Measurements from ENCODE around the gene PCDHA10.
"Not testable (repeated sequence)": the region's sequence is repeated elsewhere in the genome, so short reads cannot be mapped to it uniquely, and the experiment has no call there.

PCDHA10 gene

DNA sequence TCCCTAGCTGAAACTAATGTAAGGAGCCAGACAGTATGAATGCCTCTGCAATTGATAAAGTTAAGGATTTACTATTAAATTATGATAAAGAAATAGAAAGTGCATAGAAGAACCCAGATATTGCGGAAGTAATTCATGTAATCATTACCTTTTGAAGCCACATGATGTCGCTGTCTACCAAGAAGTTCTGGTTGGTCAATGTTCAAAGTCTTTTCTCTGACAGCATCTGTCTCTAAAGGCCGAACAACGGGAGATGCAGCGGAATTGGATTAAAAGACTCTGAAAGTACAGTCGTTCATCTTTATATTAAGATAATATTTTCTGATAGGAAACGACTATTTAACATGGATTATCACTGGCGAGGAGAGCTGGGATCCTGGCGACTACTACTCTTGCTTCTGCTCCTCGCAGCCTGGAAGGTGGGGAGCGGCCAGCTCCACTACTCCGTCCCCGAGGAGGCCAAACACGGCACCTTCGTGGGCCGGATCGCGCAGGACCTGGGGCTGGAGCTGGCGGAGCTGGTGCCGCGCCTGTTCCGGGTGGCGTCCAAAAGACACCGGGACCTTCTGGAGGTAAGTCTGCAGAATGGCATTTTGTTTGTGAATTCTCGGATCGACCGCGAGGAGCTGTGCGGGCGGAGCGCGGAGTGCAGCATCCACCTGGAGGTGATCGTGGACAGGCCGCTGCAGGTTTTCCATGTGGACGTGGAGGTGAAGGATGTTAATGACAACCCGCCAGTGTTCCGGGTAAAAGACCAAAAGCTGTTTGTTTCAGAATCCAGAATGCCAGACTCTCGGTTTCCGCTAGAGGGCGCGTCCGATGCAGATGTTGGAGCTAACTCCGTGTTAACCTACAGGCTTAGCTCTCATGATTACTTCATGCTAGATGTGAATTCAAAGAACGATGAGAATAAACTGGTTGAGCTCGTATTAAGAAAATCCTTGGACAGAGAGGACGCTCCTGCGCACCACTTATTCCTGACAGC is 14.4 kb upstream of the PCDHA10 start, which contains the start of gene PCDHA8:
PCDHA8 (plus strand) TSS at position 210 of the 985 bp plus-strand sequence; CDS start at position 345, 135 bp downstream.
- Histone ChIP-seq H3K4me3 (ENCODE audit: low read length, poor library complexity, severe bottlenecking) (no peak within 1 kb of the TSS), H3K9me2 (replicated peaks; ENCODE audit: low read depth, low read length) (no peaks in the 10 kb centered on the region), H3K36me3 (ENCODE audit: insufficient read depth, low read length) (no peaks in the 10 kb centered on the region), H3K9ac (ENCODE audit: low read depth, low read length, poor library complexity, severe bottlenecking) (no peak within 1 kb of the TSS), H2AFZ (ENCODE audit: low read length) (no peak within 1 kb of the TSS), H3K27me3 (ENCODE audit: insufficient read depth, low read length, poor library complexity, severe bottlenecking) (no peaks in the 10 kb centered on the region), H3K4me1 (ENCODE audit: insufficient read depth, low read length, poor library complexity, severe bottlenecking) (no peaks in the 10 kb centered on the region), H3K79me2 (ENCODE audit: insufficient read depth, low read length) (no peaks in the 10 kb centered on the region), H3K4me2 (ENCODE audit: low read depth, low read length, poor library complexity, severe bottlenecking) (no peak within 1 kb of the TSS), H3K9me3 (ENCODE audit: insufficient read depth, low read depth, low read length) (no peaks in the 10 kb centered on the region), H4K20me1 (ENCODE audit: insufficient read depth, low read length, poor library complexity, severe bottlenecking) (no peaks in the 10 kb centered on the region), H3F3A (ENCODE audit: low read depth) (no peaks in the 10 kb centered on the region)
- no peak for TF ChIP-seq EZH2phosphoT487 (IDR thresholded peaks at IDR 0.05; ENCODE audit: borderline replicate concordance)
- TF ChIP-seq CTCF (conservative IDR thresholded peaks at IDR 0.05; ENCODE audit: low read length) = peak; percentile 60

GRCh38 chr5:140842798-140843733 is 12.6 kb upstream of the PCDHA10 start:
- Histone ChIP-seq H3K27me3 (ENCODE audit: insufficient read depth, low read length, poor library complexity, severe bottlenecking) (no peaks in the 10 kb centered on the region), H3K4me2 (ENCODE audit: low read depth, low read length, poor library complexity, severe bottlenecking) (no peak overlapping the region), H3K4me1 (ENCODE audit: insufficient read depth, low read length, poor library complexity, severe bottlenecking) (no peaks in the 10 kb centered on the region), H3F3A (ENCODE audit: low read depth) (no peaks in the 10 kb centered on the region), H2AFZ (ENCODE audit: low read length) (no peak overlapping the region), H3K9me3 (ENCODE audit: insufficient read depth, low read depth, low read length) (no peaks in the 10 kb centered on the region), H3K79me2 (ENCODE audit: insufficient read depth, low read length) (no peaks in the 10 kb centered on the region), H3K36me3 (ENCODE audit: insufficient read depth, low read length) (no peaks in the 10 kb centered on the region), H3K9ac (ENCODE audit: low read depth, low read length, poor library complexity, severe bottlenecking) (no peak overlapping the region), H3K4me3 (ENCODE audit: low read length, poor library complexity, severe bottlenecking) (no peak overlapping the region), H4K20me1 (ENCODE audit: insufficient read depth, low read length, poor library complexity, severe bottlenecking) (no peaks in the 10 kb centered on the region), H3K9me2 (replicated peaks; ENCODE audit: low read depth, low read length) (no peaks in the 10 kb centered on the region)
- no peak for TF ChIP-seq CTCF (conservative IDR thresholded peaks at IDR 0.05; ENCODE audit: low read length)

DNA sequence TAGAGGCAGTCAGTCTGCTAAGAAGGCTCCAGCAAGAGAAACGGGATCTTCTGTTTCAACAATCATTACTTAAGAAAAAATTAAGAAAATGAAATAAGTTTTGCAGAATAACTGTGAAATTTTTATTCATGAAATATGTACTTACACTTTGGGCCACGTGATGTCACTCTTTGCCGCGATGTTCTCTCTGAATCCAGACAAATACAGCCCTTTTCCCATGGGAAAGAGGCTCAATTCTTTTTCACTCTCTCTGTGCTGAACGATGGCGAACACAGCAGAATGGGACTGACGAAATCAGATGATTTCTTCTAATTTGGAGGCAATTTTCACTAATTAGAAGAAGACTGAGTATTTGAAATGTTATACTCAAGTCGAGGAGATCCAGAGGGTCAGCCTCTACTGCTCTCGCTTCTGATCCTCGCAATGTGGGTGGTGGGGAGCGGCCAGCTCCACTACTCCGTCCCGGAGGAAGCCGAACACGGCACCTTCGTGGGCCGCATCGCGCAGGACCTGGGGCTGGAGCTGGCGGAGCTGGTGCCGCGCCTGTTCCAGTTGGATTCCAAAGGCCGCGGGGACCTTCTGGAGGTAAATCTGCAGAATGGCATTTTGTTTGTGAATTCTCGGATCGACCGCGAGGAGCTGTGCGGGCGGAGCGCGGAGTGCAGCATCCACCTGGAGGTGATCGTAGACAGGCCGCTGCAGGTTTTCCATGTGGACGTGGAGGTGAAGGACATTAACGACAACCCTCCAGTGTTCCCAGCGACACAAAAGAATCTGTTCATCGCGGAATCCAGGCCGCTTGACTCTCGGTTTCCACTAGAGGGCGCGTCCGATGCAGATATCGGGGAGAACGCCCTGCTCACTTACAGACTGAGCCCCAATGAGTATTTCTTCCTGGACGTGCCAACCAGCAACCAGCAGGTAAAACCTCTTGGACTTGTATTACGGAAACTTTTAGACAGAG is 7.3 kb upstream of the PCDHA10 start, which contains the start of gene PCDHA9:
PCDHA9 (plus strand) TSS at position 244 of the 964 bp plus-strand sequence; CDS start at position 358, 114 bp downstream.
- H4K20me1 ChIP-seq (ENCODE audit: insufficient read depth, low read length, poor library complexity, severe bottlenecking); H3K4me3 ChIP-seq (ENCODE audit: low read length, poor library complexity, severe bottlenecking); H3K36me3 ChIP-seq (ENCODE audit: insufficient read depth, low read length); H3K4me1 ChIP-seq (ENCODE audit: insufficient read depth, low read length, poor library complexity, severe bottlenecking); H3K4me2 ChIP-seq (ENCODE audit: low read depth, low read length, poor library complexity, severe bottlenecking); H3K79me2 ChIP-seq (ENCODE audit: insufficient read depth, low read length); H3K9ac ChIP-seq (ENCODE audit: low read depth, low read length, poor library complexity, severe bottlenecking); H3F3A ChIP-seq (ENCODE audit: low read depth); H3K9me2 ChIP-seq (replicated peaks; ENCODE audit: low read depth, low read length); H3K9me3 ChIP-seq (ENCODE audit: insufficient read depth, low read depth, low read length); H3K27me3 ChIP-seq (ENCODE audit: insufficient read depth, low read length, poor library complexity, severe bottlenecking); H2AFZ ChIP-seq (ENCODE audit: low read length): not testable (repeated sequence)

GRCh38 chr5:140849831-140850634 is 5.7 kb upstream of the PCDHA10 start:
- not testable (repeated sequence) for H2AFZ ChIP-seq (ENCODE audit: low read length); H3K27me3 ChIP-seq (ENCODE audit: insufficient read depth, low read length, poor library complexity, severe bottlenecking); H3K9me2 ChIP-seq (replicated peaks; ENCODE audit: low read depth, low read length); H3K9ac ChIP-seq (ENCODE audit: low read depth, low read length, poor library complexity, severe bottlenecking); H3K4me3 ChIP-seq (ENCODE audit: low read length, poor library complexity, severe bottlenecking); H3K36me3 ChIP-seq (ENCODE audit: insufficient read depth, low read length); H3F3A ChIP-seq (ENCODE audit: low read depth); H3K4me1 ChIP-seq (ENCODE audit: insufficient read depth, low read length, poor library complexity, severe bottlenecking); H3K9me3 ChIP-seq (ENCODE audit: insufficient read depth, low read depth, low read length); H4K20me1 ChIP-seq (ENCODE audit: insufficient read depth, low read length, poor library complexity, severe bottlenecking); H3K4me2 ChIP-seq (ENCODE audit: low read depth, low read length, poor library complexity, severe bottlenecking); H3K79me2 ChIP-seq (ENCODE audit: insufficient read depth, low read length)
